B cell (primary cell): ENCODE data around the gene TPCN1. TPM values are rescaled to one million over a fixed set of nuclear protein-coding genes. Genes with fewer than 3 reads are reported as not detected.

Experiments used
- ATAC-seq: fragments of 200-7000 bp; cut with Tn5 transposase; one replicate; pipeline ENCODE4 v1.10.0; 2021; ENCODE audit warnings: low read depth, mild to moderate bottlenecking, moderate number of reproducible peaks, moderate library complexity
- CTCF ChIA-PET: fragments of 350-600 bp; sonication (Branson Sonifier 250); formaldehyde crosslinking; loops from one replicate; lab custom pipeline; 2021; ENCODE audit warnings: antibody characterized with exemption, inconsistent platforms; lab: Charles Lee
- POLR2A ChIA-PET: fragments of 350-600 bp; sonication (Branson Sonifier 250); formaldehyde crosslinking; loops from one replicate; lab custom pipeline; 2021; ENCODE audit warnings: antibody characterized with exemption; lab: Charles Lee
- DNase-seq: peaks from one replicate; pipeline ENCODE4 v3.0.0; 2013
- H2AFZ ChIP-seq: 2 replicates; pipeline ENCODE4 v1.6.1; 2012; ENCODE audit warnings: mild to moderate bottlenecking, low read depth, low read length; ENCODE audit not compliant: insufficient read depth, poor library complexity, severe bottlenecking
- H3K27ac ChIP-seq, 2 donors: 1 replicate in 1 of 2; 2 replicates in 1 of 2; pipeline ENCODE4 v1.5.1; 2012 to 2013; ENCODE audit warnings: low read length in 2 of 2, mild to moderate bottlenecking in 2 of 2, moderate library complexity in 1 of 2
- H3K27me3 ChIP-seq, 4 experiments: fragments of 200-600 bp in 1 of 4; sonication (generic) in 1 of 4; replicated peaks in 1 of 4; 1 replicate in 2 of 4; 2 replicates in 2 of 4; pipeline versions ENCODE4 v1.6.1 to v1.7.0; 2013 to 2016; ENCODE audit warnings: low read length in 3 of 4, mild to moderate bottlenecking in 2 of 4, mixed read lengths in 1 of 4, moderate library complexity in 1 of 4; ENCODE audit not compliant: insufficient read depth in 4 of 4, control insufficient read depth in 3 of 4; ENCODE audit errors: control extremely low read depth in 1 of 4
- H3K36me3 ChIP-seq, 2 experiments: replicated peaks in 1 of 2; 1 replicate in 1 of 2; 2 replicates in 1 of 2; pipeline versions ENCODE4 v1.6.1 to v1.7.1; 2013; ENCODE audit warnings: low read length in 1 of 2; ENCODE audit not compliant: insufficient read depth in 2 of 2, control insufficient read depth in 1 of 2; ENCODE audit errors: control extremely low read depth in 1 of 2, extremely low read depth in 1 of 2
- H3K4me1 ChIP-seq, 2 donors: fragments of 200-600 bp in 1 of 2; sonication (generic) in 1 of 2; 1 replicate in 1 of 2; 2 replicates in 1 of 2; pipeline versions ENCODE4 v1.5.1 to v1.6.1; 2013 to 2017; ENCODE audit warnings: low read length in 2 of 2; ENCODE audit not compliant: control insufficient read depth in 2 of 2, insufficient read depth in 2 of 2
- H3K4me2 ChIP-seq: replicated peaks from 2 replicates; pipeline ENCODE3; 2012; ENCODE audit warnings: mild to moderate bottlenecking, low read depth, low read length; ENCODE audit not compliant: poor library complexity, severe bottlenecking
- H3K4me3 ChIP-seq, 5 experiments: fragments of 200-600 bp in 1 of 5; sonication (generic) in 1 of 5; 1 replicate in 3 of 5; 2 replicates in 2 of 5; pipeline versions ENCODE4 v1.5.1 to v1.7.0; 2011 to 2016; ENCODE audit warnings: low read length in 4 of 5, mild to moderate bottlenecking in 4 of 5, low read depth in 2 of 5, control low read depth in 1 of 5, moderate library complexity in 1 of 5; ENCODE audit not compliant: insufficient read depth in 1 of 5; ENCODE audit errors: control extremely low read depth in 1 of 5, extremely low read depth in 1 of 5
- H3K79me2 ChIP-seq: fragments of 200-600 bp; sonication (generic); one replicate; pipeline ENCODE4 v1.6.0; 2016; ENCODE audit warnings: low read length; ENCODE audit not compliant: control insufficient read depth, insufficient read depth
- H3K9ac ChIP-seq: fragments of 200-600 bp; sonication (generic); 2 replicates; pipeline ENCODE4 v1.6.1; 2017; ENCODE audit warnings: mild to moderate bottlenecking, low read length, moderate library complexity
- H3K9me3 ChIP-seq, 3 donors: one replicate each; pipeline versions ENCODE4 v1.6.1 to v1.7.1; 2013; ENCODE audit warnings: low read length in 2 of 3; ENCODE audit not compliant: control insufficient read depth in 2 of 3, insufficient read depth in 1 of 3; ENCODE audit errors: control extremely low read depth in 1 of 3
- H4K20me1 ChIP-seq: 2 replicates; pipeline ENCODE4 v1.6.0; 2012; ENCODE audit warnings: mild to moderate bottlenecking, low read length; ENCODE audit not compliant: insufficient read depth, control insufficient read depth, poor library complexity, severe bottlenecking
- H3K27ac Mint-ChIP-seq: one replicate; pipeline ENCODE4 v1.8.0; 2021; ENCODE audit warnings: mixed read lengths
- H3K27me3 Mint-ChIP-seq: one replicate; pipeline ENCODE4 v1.8.0; 2021; ENCODE audit warnings: mixed read lengths
- H3K4me1 Mint-ChIP-seq: one replicate; pipeline ENCODE4 v1.8.0; 2021; ENCODE audit warnings: mixed read lengths
- H3K4me3 Mint-ChIP-seq: one replicate; pipeline ENCODE4 v1.8.0; 2021; ENCODE audit warnings: mixed read lengths
- H3K9me3 Mint-ChIP-seq: one replicate; pipeline ENCODE4 v1.8.0; 2022; ENCODE audit warnings: mixed read lengths; ENCODE audit not compliant: insufficient read depth
- EZH2 ChIP-seq: IDR thresholded peaks from 2 replicates; pipeline ENCODE4 v1.6.1; 2012; ENCODE audit warnings: borderline replicate concordance, low read depth, mild to moderate bottlenecking, moderate library complexity, low read length; ENCODE audit not compliant: insufficient read depth, poor library complexity, severe bottlenecking
- WGBS: methylation state at CpG from one replicate; pipeline ENCODE4 v1.1.5; 2013; ENCODE audit warnings: missing lambda C conversion rate; ENCODE audit not compliant: insufficient coverage; 5-methylcytosine and 5-hydroxymethylcytosine counted together
- intact Hi-C: fragments of 100-400 bp; cut with micrococcal nuclease; formaldehyde crosslinking; loops from one replicate; pipeline ENCODE4 v1.10.0; 2022
- polyA plus RNA-seq: library from polyadenylated mRNA; depleted of rRNA; stranded (reverse); fragments of >200 nt; gene quantifications from 2 replicates; pipeline ENCODE4 v1.2.3, GENCODE V29; 2012
- total RNA-seq, 2 donors: library from RNA; stranded (reverse); fragments of 120-200 nt in 1 of 2; gene quantifications; 1 replicate in 1 of 2; 2 replicates in 1 of 2; pipeline versions ENCODE4 v1.2.3 to v1.2.4, GENCODE V29; 2013 to 2022
- TF ChIP-seq, protein P1 (sequence below): fragments of 200-600 bp; IDR thresholded peaks from one replicate; pipeline ENCODE4 v1.8.0; 2022; ENCODE audit warnings: antibody characterized with exemption, mild to moderate bottlenecking

TPCN1 gene
- total and polyA plus RNA-seq, 2 donors (not counting 1 experiment from before 2014, with no cell fraction given): 80.8 to 258 TPM

- H3K4me3 ChIP-seq: no peak overlapping the region
- Mint-ChIP-seq H3K27ac (peak overlapping the region; percentile 80), H3K27me3 (no peaks in the 10 kb centered on the region), H3K4me1 (peaks cover 60% of the 10 kb centered on the region), H3K4me3 (no peak overlapping the region), H3K9me3 (no peaks in the 10 kb centered on the region)
- TF ChIP-seq EZH2: no peak
- TF ChIP-seq, protein P1, sequence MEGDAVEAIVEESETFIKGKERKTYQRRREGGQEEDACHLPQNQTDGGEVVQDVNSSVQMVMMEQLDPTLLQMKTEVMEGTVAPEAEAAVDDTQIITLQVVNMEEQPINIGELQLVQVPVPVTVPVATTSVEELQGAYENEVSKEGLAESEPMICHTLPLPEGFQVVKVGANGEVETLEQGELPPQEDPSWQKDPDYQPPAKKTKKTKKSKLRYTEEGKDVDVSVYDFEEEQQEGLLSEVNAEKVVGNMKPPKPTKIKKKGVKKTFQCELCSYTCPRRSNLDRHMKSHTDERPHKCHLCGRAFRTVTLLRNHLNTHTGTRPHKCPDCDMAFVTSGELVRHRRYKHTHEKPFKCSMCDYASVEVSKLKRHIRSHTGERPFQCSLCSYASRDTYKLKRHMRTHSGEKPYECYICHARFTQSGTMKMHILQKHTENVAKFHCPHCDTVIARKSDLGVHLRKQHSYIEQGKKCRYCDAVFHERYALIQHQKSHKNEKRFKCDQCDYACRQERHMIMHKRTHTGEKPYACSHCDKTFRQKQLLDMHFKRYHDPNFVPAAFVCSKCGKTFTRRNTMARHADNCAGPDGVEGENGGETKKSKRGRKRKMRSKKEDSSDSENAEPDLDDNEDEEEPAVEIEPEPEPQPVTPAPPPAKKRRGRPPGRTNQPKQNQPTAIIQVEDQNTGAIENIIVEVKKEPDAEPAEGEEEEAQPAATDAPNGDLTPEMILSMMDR: no peak
- H2AFZ ChIP-seq: no peak overlapping the region
- no peaks in the 10 kb centered on the region for H4K20me1 ChIP-seq
- H3K27ac ChIP-seq: peak overlapping the region in 1 of 2 donors; percentile 83
- ChIA-PET POLR2A (interaction anchor here (2.9 kb wide), 1 partner anchor 19 kb away, joined by 56 read pairs; no protein-coding TSS in a partner anchor), CTCF (interaction anchor here (2.1 kb wide), 1 partner anchor 19 kb away, joined by 5 read pairs; no protein-coding TSS in a partner anchor)
- no peak overlapping the region for H3K9ac ChIP-seq
- H3K27me3 ChIP-seq: no peaks in the 10 kb centered on the region
- no peak for ATAC-seq
- peaks cover 0 to 45% of the 10 kb centered on the region in 2 experiments for H3K36me3 ChIP-seq
- no peaks in the 10 kb centered on the region for H3K9me3 ChIP-seq
- intact Hi-C loops: no loop called here
- H3K4me2 ChIP-seq: no peak overlapping the region
- peaks cover 54 to 73% of the 10 kb centered on the region in 2 donors for H3K4me1 ChIP-seq
- DNase-seq: no peak
- WGBS: 98% methylated on average over 4 of the region's 5 CpGs
- H3K79me2 ChIP-seq: peaks cover 58% of the 10 kb centered on the region
Observed at GRCh38 chr12:113227686-113228391, 6.6 kb downstream of the TPCN1 start.
